Naive thymus-derived CD4-positive, alpha-beta T cell (primary cell): ENCODE measurements around the gene CBR4. TPM values are rescaled to one million over a fixed set of nuclear protein-coding genes. Genes with fewer than 3 reads are reported as not detected.
"Not testable (repeated sequence)": the region's sequence is repeated elsewhere in the genome, so short reads cannot be mapped to it uniquely, and the experiment has no call there.

Source experiments
- ATAC-seq: fragments of 150-1000 bp; cut with Tn5 transposase; 2 replicates; pipeline ENCODE4 v1.10.0; 2021; ENCODE audit warnings: mild to moderate bottlenecking, moderate library complexity
- CTCF ChIA-PET: fragments of 350-600 bp; sonication (Branson Sonifier 250); formaldehyde crosslinking; loops from one replicate; lab custom pipeline; 2021; ENCODE audit warnings: antibody characterized with exemption; lab: Charles Lee
- POLR2A ChIA-PET: fragments of 350-600 bp; sonication (Branson Sonifier 250); formaldehyde crosslinking; loops from one replicate; lab custom pipeline; 2021; ENCODE audit warnings: antibody characterized with exemption, inconsistent platforms; lab: Charles Lee
- DNase-seq, 9 donors: peaks; one replicate each; pipeline versions ENCODE4 v3.0.0 to v3.0.0-alpha.2; 2020 to 2022; ENCODE audit warnings: mixed read lengths in 1 of 9
- H3K27ac ChIP-seq: one replicate; pipeline ENCODE4 v1.7.0; 2013; ENCODE audit warnings: mild to moderate bottlenecking, low read depth, low read length, moderate library complexity
- H3K27me3 ChIP-seq, 2 donors: one replicate each; pipeline ENCODE4 v1.7.0; 2013; ENCODE audit warnings: low read length in 2 of 2, mild to moderate bottlenecking in 2 of 2, moderate library complexity in 2 of 2; ENCODE audit not compliant: control insufficient read depth in 2 of 2, insufficient read depth in 2 of 2
- H3K36me3 ChIP-seq, 3 experiments: 1 replicate in 2 of 3; 2 replicates in 1 of 3; pipeline ENCODE4 v1.7.0; 2013; ENCODE audit warnings: low read length in 3 of 3, mild to moderate bottlenecking in 3 of 3, moderate library complexity in 1 of 3; ENCODE audit not compliant: insufficient read depth in 3 of 3, control insufficient read depth in 2 of 3
- H3K4me1 ChIP-seq, 2 donors: one replicate each; pipeline ENCODE4 v1.7.0; 2013; ENCODE audit warnings: low read length in 2 of 2, mild to moderate bottlenecking in 2 of 2, moderate library complexity in 1 of 2; ENCODE audit not compliant: control insufficient read depth in 2 of 2, insufficient read depth in 2 of 2
- H3K4me3 ChIP-seq: 2 replicates; pipeline ENCODE4 v1.7.0; 2013; ENCODE audit warnings: mild to moderate bottlenecking, low read length
- H3K9me3 ChIP-seq, 3 experiments: 1 replicate in 2 of 3; 2 replicates in 1 of 3; pipeline ENCODE4 v1.7.0; 2013; ENCODE audit warnings: low read length in 3 of 3; ENCODE audit not compliant: control insufficient read depth in 2 of 3
- H3K27ac Mint-ChIP-seq, 9 donors: one replicate each; pipeline ENCODE4 v1.8.0; 2020 to 2022; ENCODE audit warnings: mixed read lengths in 9 of 9, mild to moderate bottlenecking in 8 of 9, moderate library complexity in 5 of 9, inconsistent platforms in 2 of 9
- H3K27me3 Mint-ChIP-seq, 5 donors: one replicate each; pipeline ENCODE4 v1.8.0; 2021 to 2022; ENCODE audit warnings: mixed read lengths in 5 of 5, mild to moderate bottlenecking in 1 of 5
- H3K36me3 Mint-ChIP-seq, 5 donors: one replicate each; pipeline ENCODE4 v1.8.0; 2020 to 2022; ENCODE audit warnings: mixed read lengths in 5 of 5, mild to moderate bottlenecking in 3 of 5, inconsistent platforms in 1 of 5
- H3K4me1 Mint-ChIP-seq, 7 donors: one replicate each; pipeline ENCODE4 v1.8.0; 2020 to 2022; ENCODE audit warnings: mixed read lengths in 7 of 7, mild to moderate bottlenecking in 3 of 7, inconsistent platforms in 1 of 7
- H3K4me3 Mint-ChIP-seq, 10 donors: one replicate each; pipeline ENCODE4 v1.8.0; 2020 to 2022; ENCODE audit warnings: mild to moderate bottlenecking in 10 of 10, mixed read lengths in 10 of 10, moderate library complexity in 6 of 10, inconsistent platforms in 2 of 10
- H3K9me3 Mint-ChIP-seq, 11 donors: one replicate each; pipeline ENCODE4 v1.8.0; 2020 to 2022; ENCODE audit warnings: mixed read lengths in 11 of 11, mild to moderate bottlenecking in 4 of 11, inconsistent platforms in 1 of 11, moderate library complexity in 1 of 11
- intact Hi-C, 2 donors: fragments of 100-400 bp; cut with micrococcal nuclease; formaldehyde crosslinking; loops; one replicate each; pipeline ENCODE4 v1.15.1; 2023
- polyA plus RNA-seq, 2 donors: library from polyadenylated mRNA; unstranded; fragments of 300-500 nt; fragmentation: Illumina TruSeq; gene quantifications; one replicate each; pipeline ENCODE4 v1.2.3, GENCODE V29; 2021
- total RNA-seq, 6 experiments: library from RNA in 5 of 6; stranded (reverse) in 5 of 6; gene quantifications; 1 replicate in 5 of 6; 2 replicates in 1 of 6; pipeline ENCODE4 v1.2.3 and lab custom pipeline; 2021 to 2026

The CBR4 gene
- total and polyA plus RNA-seq, 7 experiments from 2014 or later = 6.2 to 24.5 (median 14.2) TPM

GRCh38 chr4:169044714-169045447 lies 34.8 kb upstream of the CBR4 start:
- ChIA-PET CTCF (no interaction called here), POLR2A (no interaction called here)
- no peak overlapping the region for H3K27ac Mint-ChIP-seq
- H3K36me3 Mint-ChIP-seq = no peaks in the 10 kb centered on the region
- intact Hi-C loops = no loop called here
- Histone ChIP-seq H3K27me3 (no peaks in the 10 kb centered on the region), H3K36me3 (no peaks in the 10 kb centered on the region), H3K27ac (no peak overlapping the region), H3K9me3 (no peaks in the 10 kb centered on the region), H3K4me3 (no peak overlapping the region), H3K4me1 (no peaks in the 10 kb centered on the region)
- ATAC-seq (no peak), DNase-seq (no peak)
- no peaks in the 10 kb centered on the region for H3K9me3 Mint-ChIP-seq
- H3K4me3 Mint-ChIP-seq = no peak overlapping the region
- no peaks in the 10 kb centered on the region for H3K4me1 Mint-ChIP-seq
- H3K27me3 Mint-ChIP-seq = peaks cover 0 to 7% (median 0%) of the 10 kb centered on the region in 5 donors

GRCh38 chr4:169042608-169043007 lies 32.6 kb upstream of the CBR4 start:
- H3K36me3 ChIP-seq = no peaks in the 10 kb centered on the region
- H3K9me3 ChIP-seq = no peaks in the 10 kb centered on the region
- H3K27ac ChIP-seq = no peak overlapping the region
- no peak overlapping the region for H3K4me3 Mint-ChIP-seq
- no peak overlapping the region for H3K27ac Mint-ChIP-seq
- no peaks in the 10 kb centered on the region for H3K9me3 Mint-ChIP-seq
- no peaks in the 10 kb centered on the region for H3K36me3 Mint-ChIP-seq
- ATAC-seq (no peak), DNase-seq (no peak)
- no peak overlapping the region for H3K4me3 ChIP-seq
- H3K4me1 ChIP-seq = no peaks in the 10 kb centered on the region
- POLR2A ChIA-PET = no interaction called here
- H3K4me1 Mint-ChIP-seq = no peaks in the 10 kb centered on the region
- no peaks in the 10 kb centered on the region for H3K27me3 ChIP-seq
- H3K27me3 Mint-ChIP-seq = peaks cover 0 to 7% (median 0%) of the 10 kb centered on the region in 5 donors
- CTCF ChIA-PET = interaction anchor here (0.7 kb wide), 1 partner anchor 919 kb away, joined by 3 read pairs; no protein-coding TSS in a partner anchor
- intact Hi-C loops = no loop called here

GRCh38 chr4:169040559-169041261 lies 30.7 kb upstream of the CBR4 start:
- H3K27ac ChIP-seq = no peak overlapping the region
- ATAC-seq = no peak
- Mint-ChIP-seq H3K4me3 (no peak overlapping the region), H3K36me3 (no peaks in the 10 kb centered on the region), H3K4me1 (no peaks in the 10 kb centered on the region), H3K9me3 (no peaks in the 10 kb centered on the region), H3K27me3 (peaks cover 0 to 7% (median 0%) of the 10 kb centered on the region in 5 donors), H3K27ac (no peak overlapping the region)
- ChIA-PET POLR2A (no interaction called here), CTCF (no interaction called here)
- no peaks in the 10 kb centered on the region for H3K9me3 ChIP-seq
- no peaks in the 10 kb centered on the region for H3K36me3 ChIP-seq
- H3K4me3 ChIP-seq = no peak overlapping the region
- DNase-seq = no peak
- H3K27me3 ChIP-seq = no peaks in the 10 kb centered on the region
- H3K4me1 ChIP-seq = no peaks in the 10 kb centered on the region
- intact Hi-C loops = no loop called here

GRCh38 chr4:169039251-169039954 lies 29.3 kb upstream of the CBR4 start:
- Histone ChIP-seq H3K4me3 (no peak overlapping the region), H3K36me3 (no peaks in the 10 kb centered on the region), H3K27ac (no peak overlapping the region), H3K4me1 (no peaks in the 10 kb centered on the region), H3K27me3 (no peaks in the 10 kb centered on the region), H3K9me3 (no peaks in the 10 kb centered on the region)
- no peaks in the 10 kb centered on the region for H3K36me3 Mint-ChIP-seq
- H3K4me3 Mint-ChIP-seq = no peak overlapping the region
- POLR2A ChIA-PET = no interaction called here
- H3K9me3 Mint-ChIP-seq = no peaks in the 10 kb centered on the region
- H3K27me3 Mint-ChIP-seq = peaks cover 0 to 7% (median 0%) of the 10 kb centered on the region in 5 donors
- H3K27ac Mint-ChIP-seq = no peak overlapping the region
- H3K4me1 Mint-ChIP-seq = no peaks in the 10 kb centered on the region
- CTCF ChIA-PET = no interaction called here
- no peak for ATAC-seq
- intact Hi-C loops = no loop called here
- DNase-seq = no peak

- Mint-ChIP-seq H3K4me1 (no peaks in the 10 kb centered on the region), H3K4me3 (no peak overlapping the region), H3K9me3 (no peaks in the 10 kb centered on the region), H3K36me3 (no peaks in the 10 kb centered on the region), H3K27ac (no peak overlapping the region), H3K27me3 (peaks cover 0 to 7% (median under 1%) of the 10 kb centered on the region in 5 donors)
- ATAC-seq (no peak), DNase-seq (no peak)
- CTCF ChIA-PET = no interaction called here
- POLR2A ChIA-PET = no interaction called here
- no peak overlapping the region for H3K4me3 ChIP-seq
- H3K27ac ChIP-seq = no peak overlapping the region
- no peaks in the 10 kb centered on the region for H3K36me3 ChIP-seq
- H3K4me1 ChIP-seq = no peaks in the 10 kb centered on the region
- intact Hi-C loops = no loop called here
- H3K27me3 ChIP-seq = no peaks in the 10 kb centered on the region
- H3K9me3 ChIP-seq = no peaks in the 10 kb centered on the region
Measured at GRCh38 chr4:169037506-169037905, 27.5 kb upstream of the CBR4 start.

- H3K36me3 ChIP-seq, H3K36me3 Mint-ChIP-seq, DNase-seq, H3K27ac ChIP-seq, CTCF ChIA-PET, H3K27ac Mint-ChIP-seq, H3K4me3 ChIP-seq, POLR2A ChIA-PET, ATAC-seq, H3K9me3 ChIP-seq, H3K4me3 Mint-ChIP-seq, H3K27me3 Mint-ChIP-seq, H3K9me3 Mint-ChIP-seq, intact Hi-C loops, H3K4me1 ChIP-seq, H3K4me1 Mint-ChIP-seq, H3K27me3 ChIP-seq: not testable (repeated sequence)
Measured at GRCh38 chr4:169035871-169036620, 26.0 kb upstream of the CBR4 start.
